Measurements from ENCODE around the gene PEPD. TPM values are rescaled to one million over a fixed set of nuclear protein-coding genes. Genes with fewer than 3 reads are reported as not detected.

The PEPD gene
- total and polyA plus RNA-seq, 4 donors = 48.2 to 186 (median 55.5) TPM

GRCh38 chr19:33473653-33474305 lies 47.8 kb downstream of the PEPD start:
- no peaks in the 10 kb centered on the region for H3K9me3 ChIP-seq (ENCODE audit: control insufficient read depth, low read length)
- ATAC-seq (ENCODE audit: low FRiP score) (no peak), DNase-seq (peak in 1 of 2 donors; percentile 20)
- H3K27me3 ChIP-seq (ENCODE audit: control insufficient read depth in 1 of 2, insufficient read depth in 2 of 2, low read length in 1 of 2) = no peaks in the 10 kb centered on the region
- H3K4me3 ChIP-seq (ENCODE audit: low read length in 2 of 2) = no peak overlapping the region
- no peak overlapping the region for H3K27ac ChIP-seq (ENCODE audit: low read depth in 1 of 2, low read length in 2 of 2)
- peaks cover 0 to 7% of the 10 kb centered on the region in 2 donors for H3K36me3 ChIP-seq (ENCODE audit: control insufficient read depth in 1 of 2, insufficient read depth in 2 of 2, low read length in 1 of 2)
- no peaks in the 10 kb centered on the region for H3K4me1 ChIP-seq (ENCODE audit: control insufficient read depth in 1 of 2, insufficient read depth in 2 of 2, low read length in 2 of 2)
- WGBS, 2 donors = 79 to 82% methylated on average over 6 of the region's 6 CpGs
- intact Hi-C loops (cut with DNase I) = no loop called here

- ATAC-seq (ENCODE audit: low FRiP score) = no peak
- no peaks in the 10 kb centered on the region for H3K9me3 ChIP-seq (ENCODE audit: control insufficient read depth, low read length)
- peaks cover 0 to 5% of the 10 kb centered on the region in 2 donors for H3K36me3 ChIP-seq (ENCODE audit: control insufficient read depth in 1 of 2, insufficient read depth in 2 of 2, low read length in 1 of 2)
- 81 to 83% methylated on average over 23 of the region's 23 CpGs for WGBS, 2 donors
- no peaks in the 10 kb centered on the region for H3K4me1 ChIP-seq (ENCODE audit: control insufficient read depth in 1 of 2, insufficient read depth in 2 of 2, low read length in 2 of 2)
- H3K4me3 ChIP-seq (ENCODE audit: low read length in 2 of 2) = no peak overlapping the region
- no peaks in the 10 kb centered on the region for H3K27me3 ChIP-seq (ENCODE audit: control insufficient read depth in 1 of 2, insufficient read depth in 2 of 2, low read length in 1 of 2)
- H3K27ac ChIP-seq (ENCODE audit: low read depth in 1 of 2, low read length in 2 of 2) = no peak overlapping the region
- DNase-seq = peak in 1 of 2 donors; percentile 68
- intact Hi-C loops (cut with DNase I) = no loop called here
Observed at GRCh38 chr19:33472691-33473652, 48.6 kb downstream of the PEPD start.

GRCh38 chr19:33472226-33472625 lies 49.4 kb downstream of the PEPD start:
- DNase-seq = peak in 1 of 2 donors; percentile 15
- Histone ChIP-seq H3K36me3 (ENCODE audit: control insufficient read depth in 1 of 2, insufficient read depth in 2 of 2, low read length in 1 of 2) (peaks cover 0 to 2% of the 10 kb centered on the region in 2 donors), H3K4me1 (ENCODE audit: control insufficient read depth in 1 of 2, insufficient read depth in 2 of 2, low read length in 2 of 2) (no peaks in the 10 kb centered on the region), H3K4me3 (ENCODE audit: low read length in 2 of 2) (no peak overlapping the region), H3K27me3 (ENCODE audit: control insufficient read depth in 1 of 2, insufficient read depth in 2 of 2, low read length in 1 of 2) (no peaks in the 10 kb centered on the region), H3K27ac (ENCODE audit: low read depth in 1 of 2, low read length in 2 of 2) (no peak overlapping the region), H3K9me3 (ENCODE audit: control insufficient read depth, low read length) (no peaks in the 10 kb centered on the region)
- ATAC-seq (ENCODE audit: low FRiP score) = no peak
- WGBS, 2 donors = 84 to 92% methylated on average over 4 of the region's 4 CpGs
- intact Hi-C loops (cut with DNase I) = no loop called here

- WGBS, 2 donors = 94 to 96% methylated on average over 13 of the region's 13 CpGs
Observed at GRCh38 chr19:33471111-33471996, 50.2 kb downstream of the PEPD start.

GRCh38 chr19:33470686-33471085 lies 50.9 kb downstream of the PEPD start:
- DNase-seq = peak in 1 of 2 donors; percentile 26
- WGBS, 2 donors = 83 to 87% methylated on average over 5 of the region's 5 CpGs

More at GRCh38 chr19:33471111-33471996, 50.2 kb downstream of the PEPD start:
- H3K9me3 ChIP-seq (ENCODE audit: control insufficient read depth, low read length) = no peaks in the 10 kb centered on the region
- H3K27me3 ChIP-seq (ENCODE audit: control insufficient read depth in 1 of 2, insufficient read depth in 2 of 2, low read length in 1 of 2) = no peaks in the 10 kb centered on the region
- no peak overlapping the region for H3K4me3 ChIP-seq (ENCODE audit: low read length in 2 of 2)
- no peak overlapping the region for H3K27ac ChIP-seq (ENCODE audit: low read depth in 1 of 2, low read length in 2 of 2)
- no peak for ATAC-seq (ENCODE audit: low FRiP score)
- peak in 1 of 2 donors; percentile 48 for DNase-seq
- intact Hi-C loops (cut with DNase I) = no loop called here
- H3K36me3 ChIP-seq (ENCODE audit: control insufficient read depth in 1 of 2, insufficient read depth in 2 of 2, low read length in 1 of 2) = peaks cover 0 to 2% of the 10 kb centered on the region in 2 donors
- H3K4me1 ChIP-seq (ENCODE audit: control insufficient read depth in 1 of 2, insufficient read depth in 2 of 2, low read length in 2 of 2) = no peaks in the 10 kb centered on the region

GRCh38 chr19:33470040-33470330 lies 51.6 kb downstream of the PEPD start:
- peaks cover 0 to 2% of the 10 kb centered on the region in 2 donors for H3K36me3 ChIP-seq (ENCODE audit: control insufficient read depth in 1 of 2, insufficient read depth in 2 of 2, low read length in 1 of 2)
- no peaks in the 10 kb centered on the region for H3K27me3 ChIP-seq (ENCODE audit: control insufficient read depth in 1 of 2, insufficient read depth in 2 of 2, low read length in 1 of 2)
- no peak overlapping the region for H3K27ac ChIP-seq (ENCODE audit: low read depth in 1 of 2, low read length in 2 of 2)
- no peaks in the 10 kb centered on the region for H3K9me3 ChIP-seq (ENCODE audit: control insufficient read depth, low read length)
- no peaks in the 10 kb centered on the region for H3K4me1 ChIP-seq (ENCODE audit: control insufficient read depth in 1 of 2, insufficient read depth in 2 of 2, low read length in 2 of 2)
- intact Hi-C loops (cut with DNase I) = no loop called here
- no peak overlapping the region for H3K4me3 ChIP-seq (ENCODE audit: low read length in 2 of 2)
- 90 to 91% methylated on average over 7 of the region's 7 CpGs for WGBS, 2 donors
- no peak for DNase-seq
- no peak for ATAC-seq (ENCODE audit: low FRiP score)

More at GRCh38 chr19:33470686-33471085, 50.9 kb downstream of the PEPD start:
- no peak overlapping the region for H3K27ac ChIP-seq (ENCODE audit: low read depth in 1 of 2, low read length in 2 of 2)
- no peaks in the 10 kb centered on the region for H3K27me3 ChIP-seq (ENCODE audit: control insufficient read depth in 1 of 2, insufficient read depth in 2 of 2, low read length in 1 of 2)
- ATAC-seq (ENCODE audit: low FRiP score) = no peak
- intact Hi-C loops (cut with DNase I) = no loop called here
- no peaks in the 10 kb centered on the region for H3K4me1 ChIP-seq (ENCODE audit: control insufficient read depth in 1 of 2, insufficient read depth in 2 of 2, low read length in 2 of 2)
- H3K9me3 ChIP-seq (ENCODE audit: control insufficient read depth, low read length) = no peaks in the 10 kb centered on the region
- no peak overlapping the region for H3K4me3 ChIP-seq (ENCODE audit: low read length in 2 of 2)
- H3K36me3 ChIP-seq (ENCODE audit: control insufficient read depth in 1 of 2, insufficient read depth in 2 of 2, low read length in 1 of 2) = peaks cover 0 to 2% of the 10 kb centered on the region in 2 donors

- Histone ChIP-seq H3K36me3 (ENCODE audit: control insufficient read depth in 1 of 2, insufficient read depth in 2 of 2, low read length in 1 of 2) (peaks cover 0 to 2% of the 10 kb centered on the region in 2 donors), H3K9me3 (ENCODE audit: control insufficient read depth, low read length) (no peaks in the 10 kb centered on the region), H3K27ac (ENCODE audit: low read depth in 1 of 2, low read length in 2 of 2) (no peak overlapping the region), H3K4me3 (ENCODE audit: low read length in 2 of 2) (no peak overlapping the region), H3K4me1 (ENCODE audit: control insufficient read depth in 1 of 2, insufficient read depth in 2 of 2, low read length in 2 of 2) (no peaks in the 10 kb centered on the region), H3K27me3 (ENCODE audit: control insufficient read depth in 1 of 2, insufficient read depth in 2 of 2, low read length in 1 of 2) (no peaks in the 10 kb centered on the region)
- peak in 1 of 2 donors; percentile 63 for DNase-seq
- intact Hi-C loops (cut with DNase I) = no loop called here
- WGBS, 2 donors = 93 to 94% methylated on average over 19 to 20 of the region's 20 CpGs
- no peak for ATAC-seq (ENCODE audit: low FRiP score)
Observed at GRCh38 chr19:33469171-33470039, 52.2 kb downstream of the PEPD start.

Measured in aorta (tissue), 5 donors.